Measurements from ENCODE around the gene NFIA.

The NFIA gene

GRCh38 chr1:61111084-61112004, 29.0 kb downstream of the NFIA start:
- H3K9ac ChIP-seq (ENCODE audit: low read length in 5 of 5): peak overlapping the region in 2 of 5 donors; percentile 15 to 39
- H3K9me3 ChIP-seq (ENCODE audit: control insufficient read depth in 5 of 5, low read length in 5 of 5): peaks cover 0 to 3% (median 0%) of the 10 kb centered on the region in 5 donors
- peak overlapping the region; percentile 26 for H3K27ac ChIP-seq (ENCODE audit: low read depth, low read length)
- no peak overlapping the region for H3K4me3 ChIP-seq (ENCODE audit: low read depth in 1 of 5, low read length in 5 of 5)
- H3K4me1 ChIP-seq (ENCODE audit: control insufficient read depth in 5 of 5, insufficient read depth in 5 of 5, low read length in 5 of 5): peaks cover 0 to 38% (median 35%) of the 10 kb centered on the region in 5 donors
- no peaks in the 10 kb centered on the region for H3K27me3 ChIP-seq (ENCODE audit: control insufficient read depth in 5 of 5, insufficient read depth in 4 of 5, low read length in 5 of 5)
- no peaks in the 10 kb centered on the region for H3K36me3 ChIP-seq (ENCODE audit: control insufficient read depth in 5 of 5, insufficient read depth in 5 of 5, low read length in 5 of 5)

GRCh38 chr1:61114178-61114870, 32.0 kb downstream of the NFIA start:
- H3K27ac ChIP-seq (ENCODE audit: low read depth, low read length): no peak overlapping the region
- H3K9ac ChIP-seq (ENCODE audit: low read length in 5 of 5): no peak overlapping the region
- H3K4me3 ChIP-seq (ENCODE audit: low read depth in 1 of 5, low read length in 5 of 5): no peak overlapping the region
- H3K27me3 ChIP-seq (ENCODE audit: control insufficient read depth in 5 of 5, insufficient read depth in 4 of 5, low read length in 5 of 5): no peaks in the 10 kb centered on the region
- no peaks in the 10 kb centered on the region for H3K9me3 ChIP-seq (ENCODE audit: control insufficient read depth in 5 of 5, low read length in 5 of 5)
- H3K4me1 ChIP-seq (ENCODE audit: control insufficient read depth in 5 of 5, insufficient read depth in 5 of 5, low read length in 5 of 5): peaks cover 0 to 54% (median 48%) of the 10 kb centered on the region in 5 donors
- no peaks in the 10 kb centered on the region for H3K36me3 ChIP-seq (ENCODE audit: control insufficient read depth in 5 of 5, insufficient read depth in 5 of 5, low read length in 5 of 5)

DNA sequence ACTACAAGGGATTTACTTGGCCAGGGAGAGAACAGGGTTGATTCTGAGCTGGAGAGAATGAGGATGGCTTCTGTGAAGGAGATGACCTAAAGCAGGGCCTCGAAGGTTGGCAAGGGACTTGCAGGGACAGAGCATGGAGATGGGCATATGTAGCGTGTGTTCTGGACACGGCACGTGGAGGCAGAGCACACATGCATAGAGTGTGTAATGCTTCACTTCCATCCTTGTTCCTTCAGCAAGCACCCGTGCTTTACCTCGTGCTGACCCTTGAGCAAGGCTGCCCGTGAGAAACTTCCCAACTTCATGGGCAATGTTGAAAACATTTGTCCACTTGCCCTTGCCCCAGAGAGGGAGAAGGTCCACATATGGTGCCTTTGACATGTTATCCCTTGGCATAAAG, 33.1 kb downstream of the NFIA start:
- Histone ChIP-seq H3K9me3 (ENCODE audit: control insufficient read depth in 5 of 5, low read length in 5 of 5) (no peaks in the 10 kb centered on the region), H3K4me1 (ENCODE audit: control insufficient read depth in 5 of 5, insufficient read depth in 5 of 5, low read length in 5 of 5) (peaks cover 0 to 54% (median 52%) of the 10 kb centered on the region in 5 donors), H3K9ac (ENCODE audit: low read length in 5 of 5) (no peak overlapping the region), H3K36me3 (ENCODE audit: control insufficient read depth in 5 of 5, insufficient read depth in 5 of 5, low read length in 5 of 5) (no peaks in the 10 kb centered on the region), H3K4me3 (ENCODE audit: low read depth in 1 of 5, low read length in 5 of 5) (peak overlapping the region in 1 of 5 donors; percentile 10), H3K27me3 (ENCODE audit: control insufficient read depth in 5 of 5, insufficient read depth in 4 of 5, low read length in 5 of 5) (no peaks in the 10 kb centered on the region), H3K27ac (ENCODE audit: low read depth, low read length) (peak overlapping the region; percentile 7)

DNA sequence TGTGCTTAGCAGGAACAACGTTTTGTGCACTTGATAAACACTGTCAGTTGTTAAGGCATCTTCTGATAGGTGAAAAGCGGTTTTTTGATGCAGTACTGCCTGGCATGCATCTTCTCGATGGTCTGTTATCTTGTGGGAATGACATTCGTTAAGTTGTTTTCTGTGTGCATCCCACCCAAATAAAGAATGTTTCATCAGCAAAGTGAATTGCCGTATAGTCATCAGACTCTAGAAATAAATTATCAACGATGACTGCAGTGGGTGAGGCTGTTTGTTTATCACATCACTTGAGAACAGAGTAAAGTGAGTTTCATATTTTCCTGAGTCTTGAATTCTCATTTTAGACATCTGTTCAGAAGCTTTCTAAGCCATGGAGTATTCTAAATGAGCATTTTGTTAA, 34.1 kb downstream of the NFIA start:
- H3K4me3 ChIP-seq (ENCODE audit: low read depth in 1 of 5, low read length in 5 of 5): no peak overlapping the region
- no peaks in the 10 kb centered on the region for H3K36me3 ChIP-seq (ENCODE audit: control insufficient read depth in 5 of 5, insufficient read depth in 5 of 5, low read length in 5 of 5)
- no peak overlapping the region for H3K9ac ChIP-seq (ENCODE audit: low read length in 5 of 5)
- peaks cover 4 to 54% (median 47%) of the 10 kb centered on the region in 5 donors for H3K4me1 ChIP-seq (ENCODE audit: control insufficient read depth in 5 of 5, insufficient read depth in 5 of 5, low read length in 5 of 5)
- H3K9me3 ChIP-seq (ENCODE audit: control insufficient read depth in 5 of 5, low read length in 5 of 5): no peaks in the 10 kb centered on the region
- H3K27ac ChIP-seq (ENCODE audit: low read depth, low read length): no peak overlapping the region
- no peaks in the 10 kb centered on the region for H3K27me3 ChIP-seq (ENCODE audit: control insufficient read depth in 5 of 5, insufficient read depth in 4 of 5, low read length in 5 of 5)

- H3K36me3 ChIP-seq (ENCODE audit: control insufficient read depth in 5 of 5, insufficient read depth in 5 of 5, low read length in 5 of 5): no peaks in the 10 kb centered on the region
- H3K9ac ChIP-seq (ENCODE audit: low read length in 5 of 5): no peak overlapping the region
- no peak overlapping the region for H3K4me3 ChIP-seq (ENCODE audit: low read depth in 1 of 5, low read length in 5 of 5)
- no peaks in the 10 kb centered on the region for H3K27me3 ChIP-seq (ENCODE audit: control insufficient read depth in 5 of 5, insufficient read depth in 4 of 5, low read length in 5 of 5)
- H3K4me1 ChIP-seq (ENCODE audit: control insufficient read depth in 5 of 5, insufficient read depth in 5 of 5, low read length in 5 of 5): peaks cover 6 to 56% (median 51%) of the 10 kb centered on the region in 5 donors
- H3K9me3 ChIP-seq (ENCODE audit: control insufficient read depth in 5 of 5, low read length in 5 of 5): no peaks in the 10 kb centered on the region
- H3K27ac ChIP-seq (ENCODE audit: low read depth, low read length): peak overlapping the region; percentile 34
Measured at GRCh38 chr1:61117283-61117682, 34.9 kb downstream of the NFIA start.

GRCh38 chr1:61119085-61119484, 36.7 kb downstream of the NFIA start:
- Histone ChIP-seq H3K27ac (ENCODE audit: low read depth, low read length) (peak overlapping the region; percentile 17), H3K4me3 (ENCODE audit: low read depth in 1 of 5, low read length in 5 of 5) (no peak overlapping the region), H3K36me3 (ENCODE audit: control insufficient read depth in 5 of 5, insufficient read depth in 5 of 5, low read length in 5 of 5) (no peaks in the 10 kb centered on the region), H3K4me1 (ENCODE audit: control insufficient read depth in 5 of 5, insufficient read depth in 5 of 5, low read length in 5 of 5) (peaks cover 6 to 63% (median 54%) of the 10 kb centered on the region in 5 donors), H3K9me3 (ENCODE audit: control insufficient read depth in 5 of 5, low read length in 5 of 5) (no peaks in the 10 kb centered on the region), H3K9ac (ENCODE audit: low read length in 5 of 5) (no peak overlapping the region), H3K27me3 (ENCODE audit: control insufficient read depth in 5 of 5, insufficient read depth in 4 of 5, low read length in 5 of 5) (no peaks in the 10 kb centered on the region)

DNA sequence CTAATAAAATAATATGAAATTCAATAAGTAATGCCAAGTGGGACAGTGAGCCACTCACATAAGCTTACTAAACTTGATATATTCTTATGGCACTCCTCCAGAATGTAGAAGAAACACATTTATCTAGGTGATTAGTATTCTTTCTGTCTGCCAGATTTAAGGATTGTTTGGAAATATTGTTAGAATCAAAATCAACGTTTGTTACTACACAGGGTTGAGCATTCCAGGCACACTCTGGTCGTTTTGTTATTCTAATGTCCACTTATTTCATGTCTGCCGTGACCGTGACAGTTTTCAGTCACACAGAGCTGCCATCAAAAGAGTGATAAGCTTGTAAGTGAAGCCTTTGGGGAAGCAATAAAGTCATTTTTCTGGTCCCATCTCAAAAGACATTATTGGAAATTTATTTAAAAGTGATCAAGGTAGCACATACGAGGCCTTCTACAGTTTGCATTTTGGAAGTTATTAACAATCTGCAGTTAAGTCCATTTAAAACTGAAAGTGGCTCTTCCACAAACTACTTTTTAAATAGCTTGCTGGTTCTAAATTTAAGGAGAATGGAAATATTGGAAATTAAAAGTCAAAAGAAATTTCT, 38.0 kb downstream of the NFIA start:
- Histone ChIP-seq H3K27me3 (ENCODE audit: control insufficient read depth in 5 of 5, insufficient read depth in 4 of 5, low read length in 5 of 5) (no peaks in the 10 kb centered on the region), H3K4me3 (ENCODE audit: low read depth in 1 of 5, low read length in 5 of 5) (peak overlapping the region; percentile 19 to 45 (median 40)), H3K4me1 (ENCODE audit: control insufficient read depth in 5 of 5, insufficient read depth in 5 of 5, low read length in 5 of 5) (peaks cover 6 to 69% (median 54%) of the 10 kb centered on the region in 5 donors), H3K9me3 (ENCODE audit: control insufficient read depth in 5 of 5, low read length in 5 of 5) (no peaks in the 10 kb centered on the region), H3K36me3 (ENCODE audit: control insufficient read depth in 5 of 5, insufficient read depth in 5 of 5, low read length in 5 of 5) (no peaks in the 10 kb centered on the region), H3K27ac (ENCODE audit: low read depth, low read length) (peak overlapping the region; percentile 54), H3K9ac (ENCODE audit: low read length in 5 of 5) (peak overlapping the region; percentile 10 to 73 (median 38))

- Histone ChIP-seq H3K4me1 (ENCODE audit: control insufficient read depth in 5 of 5, insufficient read depth in 5 of 5, low read length in 5 of 5) (peaks cover 6 to 68% (median 48%) of the 10 kb centered on the region in 5 donors), H3K4me3 (ENCODE audit: low read depth in 1 of 5, low read length in 5 of 5) (peak overlapping the region in 4 of 5 donors; percentile 19 to 45 (median 42)), H3K9ac (ENCODE audit: low read length in 5 of 5) (peak overlapping the region in 3 of 5 donors; percentile 10 to 67 (median 47))
Measured at GRCh38 chr1:61120998-61121397, 38.6 kb downstream of the NFIA start.

GRCh38 chr1:61121631-61122030, 39.3 kb downstream of the NFIA start:
- Histone ChIP-seq H3K9me3 (ENCODE audit: control insufficient read depth in 5 of 5, low read length in 5 of 5) (no peaks in the 10 kb centered on the region), H3K36me3 (ENCODE audit: control insufficient read depth in 5 of 5, insufficient read depth in 5 of 5, low read length in 5 of 5) (no peaks in the 10 kb centered on the region), H3K27me3 (ENCODE audit: control insufficient read depth in 5 of 5, insufficient read depth in 4 of 5, low read length in 5 of 5) (no peaks in the 10 kb centered on the region), H3K27ac (ENCODE audit: low read depth, low read length) (peak overlapping the region; percentile 54), H3K4me3 (ENCODE audit: low read depth in 1 of 5, low read length in 5 of 5) (no peak overlapping the region), H3K9ac (ENCODE audit: low read length in 5 of 5) (peak overlapping the region in 1 of 5 donors; percentile 47), H3K4me1 (ENCODE audit: control insufficient read depth in 5 of 5, insufficient read depth in 5 of 5, low read length in 5 of 5) (peaks cover 6 to 62% (median 43%) of the 10 kb centered on the region in 5 donors)

More at GRCh38 chr1:61120998-61121397, 38.6 kb downstream of the NFIA start:
- peak overlapping the region; percentile 54 for H3K27ac ChIP-seq (ENCODE audit: low read depth, low read length)
- H3K36me3 ChIP-seq (ENCODE audit: control insufficient read depth in 5 of 5, insufficient read depth in 5 of 5, low read length in 5 of 5): no peaks in the 10 kb centered on the region
- no peaks in the 10 kb centered on the region for H3K9me3 ChIP-seq (ENCODE audit: control insufficient read depth in 5 of 5, low read length in 5 of 5)
- no peaks in the 10 kb centered on the region for H3K27me3 ChIP-seq (ENCODE audit: control insufficient read depth in 5 of 5, insufficient read depth in 4 of 5, low read length in 5 of 5)
